ENCODE measurements around the gene PARD3.
"Not testable (repeated sequence)": the region's sequence is repeated elsewhere in the genome, so short reads cannot be mapped to it uniquely, and the experiment has no call there.

PARD3 gene

DNA sequence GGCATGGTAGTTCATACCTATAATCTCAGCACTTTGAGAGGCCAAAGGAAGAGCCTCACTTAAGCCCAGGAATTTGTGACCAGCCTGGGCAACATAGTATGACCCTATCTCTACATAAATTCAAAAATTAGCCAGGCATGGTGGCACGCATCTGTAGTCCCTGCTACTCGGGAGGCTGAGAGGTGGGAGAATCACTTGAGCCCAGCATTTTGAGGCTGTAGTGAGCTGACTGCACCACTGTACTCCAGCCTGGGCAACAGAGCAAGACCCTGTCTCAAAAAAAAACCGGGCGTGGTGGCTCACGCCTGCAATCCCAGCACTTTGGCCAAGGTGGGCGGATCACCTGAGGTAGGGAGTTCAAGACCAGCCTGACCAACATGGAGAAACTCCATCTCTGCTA, 19.8 kb downstream of the PARD3 start:
- no peak for DNase-seq

DNA sequence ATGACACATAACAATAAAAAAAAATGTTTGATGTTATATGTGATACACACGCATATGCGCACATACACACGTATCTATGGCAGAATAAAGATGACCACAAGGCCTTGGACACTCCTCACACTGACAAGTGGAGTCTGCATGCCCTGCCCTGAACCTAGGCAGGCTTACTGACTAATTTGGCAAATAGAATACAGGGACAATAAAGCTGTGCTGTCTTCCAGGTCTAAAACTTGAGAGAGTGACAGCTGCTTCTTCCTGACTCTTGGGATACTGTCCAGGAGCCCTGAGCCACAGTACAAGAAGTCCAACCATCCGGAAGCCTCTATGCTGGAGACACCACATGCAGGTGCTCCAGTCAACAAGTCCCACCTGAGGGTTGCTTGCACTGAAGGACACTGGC, 20.3 kb downstream of the PARD3 start:
- DNase-seq: no peak

DNA sequence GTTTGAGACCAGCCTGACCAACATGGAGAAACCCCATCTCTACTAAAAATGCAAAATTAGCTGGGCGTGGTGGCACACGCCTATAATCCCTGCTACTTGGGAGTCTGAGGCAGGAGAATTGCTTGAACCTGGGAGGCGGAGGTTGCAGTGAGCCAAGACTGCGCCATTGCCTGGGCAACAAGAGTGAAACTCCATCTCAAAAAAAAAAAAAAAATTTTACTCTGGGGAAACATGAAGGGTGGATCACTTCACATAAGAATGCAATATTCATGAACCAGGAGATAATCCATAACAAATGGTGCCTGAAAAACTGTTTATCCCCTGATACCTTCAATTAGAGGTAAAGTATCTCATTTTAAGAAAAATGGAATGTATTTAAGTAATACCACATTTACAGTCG, 21.5 kb downstream of the PARD3 start:
- not testable (repeated sequence) for DNase-seq

DNA sequence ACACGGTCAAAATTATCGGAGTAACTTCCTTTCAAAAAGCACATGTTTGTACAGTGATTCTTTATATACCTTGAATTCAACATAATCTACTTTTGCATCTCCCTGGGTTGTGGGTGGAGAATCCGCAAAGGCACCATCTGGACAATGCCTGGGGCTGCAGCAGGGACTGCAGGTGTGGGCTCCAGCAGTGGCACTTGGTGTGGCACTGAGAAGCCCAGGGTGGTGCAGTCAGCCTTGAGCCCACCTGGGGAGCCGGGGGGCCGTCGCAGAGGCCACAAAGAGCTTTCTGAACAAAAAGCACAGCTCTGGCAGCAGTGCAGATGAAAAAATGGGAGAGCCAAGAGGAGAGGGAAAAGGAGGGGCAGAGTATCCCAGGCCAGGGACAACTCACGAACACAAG, 22.2 kb downstream of the PARD3 start:
- no peak for DNase-seq

- DNase-seq: no peak
Observed at GRCh38 chr10:34791947-34792346, 23.1 kb downstream of the PARD3 start.

- DNase-seq: no peak
Observed at GRCh38 chr10:34791228-34791627, 23.9 kb downstream of the PARD3 start.

DNA sequence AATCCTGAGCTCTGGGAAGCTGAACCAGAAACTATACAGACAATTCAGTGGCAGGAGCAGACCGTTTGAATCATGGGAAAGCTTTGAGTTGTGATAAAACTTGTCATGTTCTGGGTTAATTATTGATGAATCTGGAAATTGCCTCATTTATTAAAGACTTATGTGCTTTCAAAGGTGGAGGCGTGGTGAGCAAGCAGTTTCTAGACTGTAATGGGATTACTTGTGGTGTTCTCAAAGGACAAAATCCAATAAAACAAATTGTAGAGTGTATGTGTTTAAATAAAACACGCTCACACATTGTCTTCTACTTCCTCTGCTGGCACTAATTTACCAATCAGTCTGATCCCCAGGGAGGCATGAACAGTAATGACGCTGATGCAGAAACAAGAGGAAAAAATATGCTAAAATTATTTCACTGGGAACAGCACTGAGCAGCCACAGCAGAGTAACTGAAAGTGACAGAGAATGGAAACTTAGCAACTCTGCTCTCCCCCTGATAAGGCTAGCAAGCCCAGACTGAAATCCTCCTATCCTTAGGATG, 25.1 kb downstream of the PARD3 start:
- no peak for DNase-seq

GRCh38 chr10:34786464-34786863, 28.6 kb downstream of the PARD3 start:
- no peak for DNase-seq

DNA sequence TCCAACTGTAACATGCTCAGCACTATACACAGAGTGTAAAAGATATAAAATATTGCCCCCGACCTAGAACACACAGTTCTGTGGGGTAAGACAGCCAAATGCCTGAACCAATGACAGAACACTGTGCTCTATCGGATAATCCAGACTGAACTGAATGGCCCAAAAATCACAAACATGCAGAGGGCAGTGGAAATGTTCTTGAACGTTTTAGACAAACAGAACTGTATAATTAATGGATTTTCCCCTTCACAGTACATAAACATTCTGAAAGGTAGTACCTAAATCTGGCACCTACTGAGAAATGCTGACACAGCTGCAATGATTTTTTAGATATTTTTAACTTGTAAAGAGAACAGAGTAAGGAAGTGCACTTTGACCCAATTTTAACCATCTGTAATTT, 33.4 kb downstream of the PARD3 start:
- DNase-seq: no peak

DNA sequence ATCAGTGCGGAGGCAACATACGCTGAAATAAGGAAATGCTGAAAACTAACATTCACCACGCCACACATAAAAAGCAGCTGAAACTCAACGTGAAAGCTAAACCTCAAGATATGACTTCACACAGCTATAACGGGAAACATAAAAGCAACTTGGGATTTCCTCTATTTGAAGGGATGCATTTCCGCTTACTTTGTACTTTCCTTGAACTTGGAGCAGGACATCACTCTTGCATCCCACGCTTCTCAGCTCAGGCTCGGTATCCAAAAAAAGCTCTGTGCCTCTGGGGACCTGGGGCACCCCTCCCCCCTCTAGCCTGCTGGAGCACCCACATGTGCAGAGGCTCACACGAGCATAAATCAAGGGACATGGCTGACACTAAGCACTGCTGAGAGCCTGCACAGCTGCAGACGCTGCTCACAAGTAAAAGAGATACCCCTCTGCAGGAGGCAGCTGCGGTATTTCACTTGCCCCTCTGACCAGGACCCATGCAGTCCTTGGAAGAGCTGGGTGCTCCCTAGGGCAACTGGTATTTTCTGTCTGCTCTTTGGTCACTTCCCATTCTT, 34.2 kb downstream of the PARD3 start:
- peak; percentile 2 for DNase-seq

GRCh38 chr10:34778237-34778636, 36.9 kb downstream of the PARD3 start:
- no peak for DNase-seq

DNA sequence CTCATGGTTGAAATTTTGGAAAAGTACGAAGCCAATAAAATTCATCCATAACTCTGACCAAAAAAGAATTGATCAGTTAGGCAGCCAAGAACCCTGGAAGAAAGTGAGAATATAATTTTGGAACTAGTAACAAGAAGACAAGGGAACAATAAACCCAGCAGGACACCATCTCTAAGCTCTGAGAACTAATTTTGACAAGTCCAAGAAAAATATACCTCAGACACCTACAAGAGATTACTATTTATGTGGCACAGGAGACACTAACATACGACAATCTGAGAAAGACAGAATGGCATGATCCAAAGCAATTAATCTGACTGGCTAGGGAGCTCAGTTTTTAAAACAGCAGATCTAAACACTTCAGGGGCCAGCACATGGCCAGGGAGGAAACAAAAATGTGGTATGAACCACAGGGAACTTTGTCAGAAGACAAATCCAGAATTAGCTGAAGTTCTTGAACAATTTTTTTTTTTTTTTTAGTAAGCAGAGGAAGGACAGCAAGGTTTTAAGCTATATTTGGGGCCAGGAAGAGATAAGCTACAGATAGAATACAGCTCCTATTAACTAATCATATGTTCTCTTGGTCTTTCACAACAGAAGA, 38.9 kb downstream of the PARD3 start:
- DNase-seq: no peak

DNA sequence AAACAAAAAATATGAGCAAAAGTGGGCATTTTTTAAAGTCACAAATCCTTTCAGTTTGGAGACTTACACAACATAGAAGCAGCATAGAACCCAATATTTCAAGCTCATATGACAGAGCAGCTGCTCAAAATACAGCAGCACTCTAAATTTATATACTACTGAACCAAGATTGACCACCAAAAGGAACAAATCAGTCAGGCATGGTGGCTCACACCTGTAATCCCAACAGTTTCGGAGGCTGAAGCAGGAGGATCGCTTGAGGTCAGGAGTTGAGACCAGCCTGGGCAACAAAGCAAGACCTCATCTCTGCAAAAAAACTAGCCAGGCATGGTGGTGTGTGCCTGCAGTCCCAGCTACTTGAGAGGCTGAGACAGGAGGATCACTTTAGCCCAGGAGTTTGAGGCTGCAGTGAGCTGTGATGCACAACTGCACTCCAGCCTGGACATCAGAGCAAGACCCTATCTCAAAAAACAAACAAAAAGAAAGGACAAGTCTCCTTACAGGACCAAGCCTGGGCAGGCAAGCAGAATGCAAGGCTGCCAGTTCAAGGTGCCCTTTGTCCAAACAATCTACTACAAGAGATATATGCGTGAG, 40.0 kb downstream of the PARD3 start:
- no peak for DNase-seq

DNA sequence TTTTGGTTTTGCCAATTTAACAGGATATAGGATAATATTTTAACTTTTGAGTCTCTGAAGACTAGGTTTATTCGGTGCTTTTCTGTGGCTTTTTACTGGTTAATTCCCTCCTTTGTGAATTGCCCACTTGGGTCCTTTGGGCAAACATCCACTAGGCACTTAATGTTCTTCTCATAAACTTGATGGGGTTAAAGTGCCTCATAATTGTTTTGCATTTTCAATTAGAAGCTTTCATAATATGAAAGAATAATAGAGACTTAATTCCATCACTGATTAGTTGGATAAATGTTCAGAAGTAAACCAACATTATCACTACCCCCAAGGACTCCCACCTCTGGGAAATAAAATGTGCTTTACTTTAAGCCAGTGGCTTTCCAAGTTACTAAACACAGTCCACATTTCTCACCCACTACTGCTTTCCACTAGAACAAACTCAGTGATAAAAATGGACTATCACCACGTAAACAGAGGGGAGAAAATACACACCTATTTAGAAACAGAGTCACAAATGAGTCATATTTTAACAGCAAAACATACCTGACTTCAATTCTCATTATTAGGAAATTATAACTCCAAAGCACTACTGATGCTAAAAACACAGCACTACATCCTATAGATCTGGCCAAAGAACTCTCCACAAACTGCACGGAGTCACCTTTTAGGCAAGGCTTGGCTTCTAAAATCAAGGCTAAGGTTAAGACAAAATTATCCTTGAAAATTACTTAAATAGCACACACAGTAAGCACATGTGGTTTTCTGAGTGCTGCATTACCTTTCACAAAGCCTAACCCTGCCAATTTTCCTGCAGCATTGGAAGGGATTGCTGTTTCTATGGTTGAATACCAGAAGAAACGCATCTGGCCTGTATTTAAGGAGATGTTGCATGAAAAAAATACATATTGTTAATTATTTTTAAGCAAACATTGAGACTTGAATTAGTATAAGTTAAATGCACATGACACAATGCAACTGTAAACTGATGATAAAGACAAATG, 41.2 kb downstream of the PARD3 start:
- no peak for DNase-seq

GRCh38 chr10:34771525-34771924, 43.6 kb downstream of the PARD3 start:
- DNase-seq: no peak

DNA sequence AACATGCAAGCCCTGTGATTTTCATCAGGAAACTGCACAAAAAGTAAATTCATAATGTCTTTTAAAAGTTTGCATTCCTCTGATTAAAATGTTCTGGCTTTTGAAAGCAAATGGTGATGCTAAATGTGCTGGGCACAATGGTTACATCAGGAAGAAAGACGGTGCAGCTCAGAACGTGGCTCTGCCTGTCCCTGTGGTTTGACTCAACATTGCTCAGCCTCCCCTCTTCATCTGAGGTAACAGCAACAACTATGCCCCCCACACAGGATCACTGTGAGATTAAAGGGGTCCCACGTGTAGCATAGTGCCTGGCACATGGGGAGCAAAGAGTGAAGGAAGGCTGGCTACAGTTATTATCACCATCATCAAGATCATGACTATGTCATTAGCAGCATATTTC, 44.0 kb downstream of the PARD3 start:
- no peak for DNase-seq

- DNase-seq: no peak
Observed at GRCh38 chr10:34769899-34770298, 45.2 kb downstream of the PARD3 start.

- no peak for DNase-seq
Observed at GRCh38 chr10:34768972-34769330, 46.1 kb downstream of the PARD3 start.

- DNase-seq: no peak
Observed at GRCh38 chr10:34768261-34768971, 46.7 kb downstream of the PARD3 start.

DNA sequence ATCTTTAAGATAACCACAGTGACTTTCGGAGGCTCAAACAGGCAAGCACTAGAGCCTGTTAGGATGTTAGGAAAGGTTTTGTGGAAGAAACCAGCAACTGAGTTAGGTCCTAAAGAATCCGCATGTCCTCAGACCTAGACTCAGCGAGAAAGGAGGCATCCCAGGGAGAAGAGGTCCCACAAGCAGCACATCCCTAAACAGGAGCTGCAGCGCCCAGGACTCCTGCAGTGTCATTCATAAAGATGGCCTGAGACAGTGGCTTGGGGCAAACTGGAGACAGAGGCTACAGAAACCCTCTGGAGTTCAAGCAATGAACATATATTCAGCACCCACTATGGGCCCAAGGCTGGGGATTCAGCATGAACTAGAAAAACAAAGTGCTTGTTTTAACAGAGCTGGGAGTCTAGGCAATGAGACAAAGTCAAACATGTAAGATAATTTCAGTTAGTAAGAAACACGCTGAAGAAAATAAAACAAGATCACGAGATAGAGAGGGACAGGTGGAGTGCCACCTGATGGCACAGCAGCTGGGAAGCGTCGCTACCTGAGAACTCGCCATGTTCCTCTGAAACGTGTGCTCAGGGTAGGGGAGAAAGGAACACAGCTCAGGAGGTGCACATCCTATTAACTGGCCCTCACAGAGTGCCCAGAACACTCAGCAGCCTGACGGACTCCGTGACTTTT, 48.1 kb downstream of the PARD3 start:
- DNase-seq: no peak

- no peak for DNase-seq
Observed at GRCh38 chr10:34766266-34766600, 48.9 kb downstream of the PARD3 start.

GRCh38 chr10:34764472-34764946, 50.6 kb downstream of the PARD3 start:
- DNase-seq: no peak
